ENCODE data around the gene ZNF609.

- TF ChIP-seq CTCF (IDR thresholded peaks at IDR 0.05; ENCODE audit: low read depth, low read length, missing input control) (no peak), GABPA (IDR thresholded peaks at IDR 0.05 in 1 of 2, conservative IDR thresholded peaks at IDR 0.05 in 1 of 2) (no peak), RAD21 (IDR thresholded peaks at IDR 0.05) (no peak), HNF4A (conservative IDR thresholded peaks at IDR 0.05) (no peak), REST (IDR thresholded peaks at IDR 0.05) (no peak), SP1 (IDR thresholded peaks at IDR 0.05) (no peak), RXRA (IDR thresholded peaks at IDR 0.05) (no peak)
Observed at GRCh38 chr15:64581408-64581761, 121.0 kb downstream of the ZNF609 start.

Measured in liver (tissue), 3 donors.